Type B pancreatic cell (in vitro differentiated cells): ENCODE measurements around the gene IL17RC. TPM values are rescaled to one million over a fixed set of nuclear protein-coding genes. Genes with fewer than 3 reads are reported as not detected.

Experiments used
- DNase-seq: peaks from one replicate; pipeline ENCODE4 v3.0.0; 2021; ENCODE audit warnings: mixed read lengths; ENCODE audit not compliant: unreplicated experiment; ENCODE audit errors: extremely low spot score
- H3K27ac Mint-ChIP-seq: 2 replicates; pipeline ENCODE4 v1.8.0; 2021; ENCODE audit warnings: mild to moderate bottlenecking, mixed read lengths
- H3K27me3 Mint-ChIP-seq: 2 replicates; pipeline ENCODE4 v1.8.0; 2021; ENCODE audit warnings: mixed read lengths
- H3K36me3 Mint-ChIP-seq: 2 replicates; pipeline ENCODE4 v1.8.0; 2021; ENCODE audit warnings: mixed read lengths
- H3K4me1 Mint-ChIP-seq: one replicate; pipeline ENCODE4 v1.8.0; 2021; ENCODE audit warnings: mixed read lengths; ENCODE audit not compliant: unreplicated experiment
- H3K4me3 Mint-ChIP-seq: 2 replicates; pipeline ENCODE4 v1.8.0; 2021; ENCODE audit warnings: mild to moderate bottlenecking, mixed read lengths
- H3K9me3 Mint-ChIP-seq: 2 replicates; pipeline ENCODE4 v1.8.0; 2021; ENCODE audit warnings: mixed read lengths
- total RNA-seq: library from RNA; stranded (reverse); gene quantifications from 2 replicates; pipeline ENCODE4 v1.2.1, GENCODE V29; 2021; ENCODE audit warnings: low replicate concordance
- TF ChIP-seq, protein P1 (sequence below): fragments of 200-600 bp; sonication (generic); conservative IDR thresholded peaks from 2 replicates; pipeline ENCODE4 v1.5.0; 2021; ENCODE audit warnings: antibody characterized with exemption, mild to moderate bottlenecking

IL17RC gene
- total RNA-seq, 1 donor from 2014 or later, result 22.6 TPM

DNA sequence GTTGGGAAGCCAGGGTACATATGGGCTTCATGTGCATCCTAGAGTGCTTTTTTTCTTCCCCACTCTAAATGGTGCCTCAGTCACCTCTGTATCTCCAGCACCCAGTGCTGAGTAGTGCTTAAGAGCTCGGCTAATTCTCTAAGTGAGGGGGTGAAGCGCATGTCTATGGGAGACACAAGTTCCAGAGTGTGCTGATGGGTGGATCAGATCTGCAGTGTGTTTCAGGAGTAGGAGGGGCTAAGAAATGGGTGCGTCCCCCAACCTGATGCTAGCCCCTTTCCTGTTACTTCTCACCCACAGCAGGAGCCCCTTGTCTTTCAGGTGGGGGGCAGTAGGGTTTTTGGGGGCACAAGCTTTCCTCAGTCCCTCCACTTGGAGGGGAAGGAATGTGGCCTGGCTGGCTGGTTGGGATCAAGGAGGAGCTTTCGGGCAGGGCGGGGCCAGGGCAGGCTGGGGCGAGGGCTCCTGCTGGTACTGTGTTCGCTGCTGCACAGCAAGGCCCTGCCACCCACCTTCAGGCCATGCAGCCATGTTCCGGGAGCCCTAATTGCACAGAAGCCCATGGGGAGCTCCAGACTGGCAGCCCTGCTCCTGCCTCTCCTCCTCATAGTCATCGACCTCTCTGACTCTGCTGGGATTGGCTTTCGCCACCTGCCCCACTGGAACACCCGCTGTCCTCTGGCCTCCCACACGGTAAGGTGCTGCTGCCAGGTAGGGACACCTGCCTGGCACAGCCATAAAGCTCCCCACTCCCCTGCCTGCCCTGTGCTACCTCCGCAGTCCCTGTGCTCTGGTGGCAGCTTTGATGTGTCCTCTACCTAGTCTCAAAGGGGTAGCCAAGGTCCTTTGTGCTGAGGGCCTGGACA, 14.3 kb upstream of the IL17RC start, which contains the start of gene IL17RE:
Gene IL17RE (plus strand): TSS at position 477 of the 866 bp plus-strand sequence. CDS start 85 bp downstream, at position 562.
- H3K4me1 Mint-ChIP-seq, result peaks cover 34% of the 10 kb centered on the region
- no peak for DNase-seq
- peak within 1 kb of the TSS; percentile 85 for H3K4me3 Mint-ChIP-seq
- no peaks in the 10 kb centered on the region for H3K36me3 Mint-ChIP-seq
- no peaks in the 10 kb centered on the region for H3K9me3 Mint-ChIP-seq
- no peaks in the 10 kb centered on the region for H3K27me3 Mint-ChIP-seq
- H3K27ac Mint-ChIP-seq, result peak within 1 kb of the TSS; percentile 81
- TF ChIP-seq, protein P1, sequence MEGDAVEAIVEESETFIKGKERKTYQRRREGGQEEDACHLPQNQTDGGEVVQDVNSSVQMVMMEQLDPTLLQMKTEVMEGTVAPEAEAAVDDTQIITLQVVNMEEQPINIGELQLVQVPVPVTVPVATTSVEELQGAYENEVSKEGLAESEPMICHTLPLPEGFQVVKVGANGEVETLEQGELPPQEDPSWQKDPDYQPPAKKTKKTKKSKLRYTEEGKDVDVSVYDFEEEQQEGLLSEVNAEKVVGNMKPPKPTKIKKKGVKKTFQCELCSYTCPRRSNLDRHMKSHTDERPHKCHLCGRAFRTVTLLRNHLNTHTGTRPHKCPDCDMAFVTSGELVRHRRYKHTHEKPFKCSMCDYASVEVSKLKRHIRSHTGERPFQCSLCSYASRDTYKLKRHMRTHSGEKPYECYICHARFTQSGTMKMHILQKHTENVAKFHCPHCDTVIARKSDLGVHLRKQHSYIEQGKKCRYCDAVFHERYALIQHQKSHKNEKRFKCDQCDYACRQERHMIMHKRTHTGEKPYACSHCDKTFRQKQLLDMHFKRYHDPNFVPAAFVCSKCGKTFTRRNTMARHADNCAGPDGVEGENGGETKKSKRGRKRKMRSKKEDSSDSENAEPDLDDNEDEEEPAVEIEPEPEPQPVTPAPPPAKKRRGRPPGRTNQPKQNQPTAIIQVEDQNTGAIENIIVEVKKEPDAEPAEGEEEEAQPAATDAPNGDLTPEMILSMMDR, result no peak

DNA sequence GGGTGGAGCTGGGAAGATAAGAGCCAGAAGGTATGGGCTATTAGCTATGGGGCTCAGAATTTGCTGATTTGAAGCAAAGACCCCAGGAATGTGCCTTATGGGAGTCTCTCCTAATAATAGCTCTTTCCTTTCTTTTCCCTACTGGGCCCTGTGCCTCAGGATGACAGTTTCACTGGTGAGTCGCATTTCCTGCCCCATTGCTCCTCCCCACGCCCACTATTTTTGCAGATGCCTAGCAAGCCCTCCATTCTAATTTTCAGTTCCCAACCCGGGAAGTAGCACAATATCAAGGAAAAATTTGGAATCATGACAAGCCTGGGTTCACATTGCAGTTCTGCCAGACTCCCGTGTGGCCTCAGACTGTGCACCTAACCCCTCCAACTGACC, 13.7 kb upstream of the IL17RC start:
- no peak for DNase-seq
- H3K27ac Mint-ChIP-seq, result peak overlapping the region; percentile 66
- no peaks in the 10 kb centered on the region for H3K36me3 Mint-ChIP-seq
- H3K4me1 Mint-ChIP-seq, result peaks cover 30% of the 10 kb centered on the region
- TF ChIP-seq, protein P1, result no peak
- H3K9me3 Mint-ChIP-seq, result no peaks in the 10 kb centered on the region
- no peaks in the 10 kb centered on the region for H3K27me3 Mint-ChIP-seq
- peak overlapping the region; percentile 85 for H3K4me3 Mint-ChIP-seq

DNA sequence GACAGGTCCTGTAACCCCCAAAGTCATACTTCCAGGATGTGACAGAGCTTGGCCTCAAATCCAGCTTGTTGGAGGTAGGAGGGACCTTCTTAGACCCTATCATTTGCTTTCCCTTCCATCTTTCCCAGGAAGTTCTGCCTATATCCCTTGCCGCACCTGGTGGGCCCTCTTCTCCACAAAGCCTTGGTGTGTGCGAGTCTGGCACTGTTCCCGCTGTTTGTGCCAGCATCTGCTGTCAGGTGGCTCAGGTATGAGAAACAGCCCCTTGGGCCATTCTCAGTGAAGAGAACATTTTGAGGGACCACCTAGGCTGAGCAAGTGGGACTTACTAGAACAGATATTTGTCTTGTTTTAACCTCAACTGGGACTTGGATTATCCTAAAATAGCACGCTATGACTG, 13.0 kb upstream of the IL17RC start:
- Mint-ChIP-seq H3K27ac (peak overlapping the region; percentile 66), H3K4me3 (peak overlapping the region; percentile 85), H3K27me3 (no peaks in the 10 kb centered on the region), H3K4me1 (peaks cover 23% of the 10 kb centered on the region), H3K9me3 (no peaks in the 10 kb centered on the region), H3K36me3 (no peaks in the 10 kb centered on the region)
- TF ChIP-seq, protein P1, result no peak
- no peak for DNase-seq

DNA sequence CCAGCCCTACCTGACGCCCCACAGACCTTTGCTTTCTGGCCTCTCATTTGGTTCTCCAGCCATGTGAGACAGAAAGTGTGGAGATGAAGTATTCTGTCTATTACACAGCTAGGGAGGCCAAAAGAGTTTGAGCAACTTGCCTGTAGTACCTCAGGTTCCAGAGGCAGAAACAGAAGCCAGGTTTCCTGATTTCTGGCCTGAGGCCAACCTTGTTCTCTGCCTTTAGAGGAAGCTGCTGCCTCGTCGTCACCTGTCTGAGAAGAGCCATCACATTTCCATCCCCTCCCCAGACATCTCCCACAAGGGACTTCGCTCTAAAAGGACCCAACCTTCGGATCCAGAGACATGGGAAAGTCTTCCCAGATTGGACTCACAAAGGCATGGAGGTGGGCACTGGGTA, 10.4 kb upstream of the IL17RC start:
- Mint-ChIP-seq H3K4me3 (no peak overlapping the region), H3K9me3 (no peaks in the 10 kb centered on the region), H3K27me3 (no peaks in the 10 kb centered on the region), H3K27ac (no peak overlapping the region), H3K36me3 (no peaks in the 10 kb centered on the region), H3K4me1 (peaks cover 18% of the 10 kb centered on the region)
- TF ChIP-seq, protein P1, result no peak
- DNase-seq, result no peak

DNA sequence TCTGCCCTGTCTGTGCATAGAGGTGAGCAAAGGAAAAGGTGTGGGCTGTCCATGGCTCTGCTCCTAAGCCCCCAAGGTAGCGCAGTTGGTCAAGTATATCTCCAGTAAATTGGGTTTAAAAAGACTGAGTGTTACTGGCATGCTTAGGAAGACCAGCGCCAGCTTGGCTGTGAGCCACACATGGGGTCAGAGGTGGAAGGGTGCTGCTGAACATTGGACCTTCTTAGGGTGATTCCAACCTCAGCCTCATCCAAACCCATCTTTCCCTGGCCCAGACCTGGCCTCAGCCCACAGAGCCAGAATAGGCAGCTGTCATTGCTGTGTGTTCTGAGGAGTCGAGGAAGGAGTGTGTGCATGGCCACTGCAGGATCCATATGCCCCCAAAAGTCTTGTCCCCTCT, 8.6 kb upstream of the IL17RC start:
- Mint-ChIP-seq H3K4me3 (no peak overlapping the region), H3K4me1 (peaks cover 7% of the 10 kb centered on the region), H3K27me3 (no peaks in the 10 kb centered on the region), H3K27ac (no peak overlapping the region), H3K36me3 (no peaks in the 10 kb centered on the region), H3K9me3 (no peaks in the 10 kb centered on the region)
- DNase-seq, result no peak
- TF ChIP-seq, protein P1, result no peak
